H1 (cell line): ENCODE results near the gene SPRING1.

ENCODE experiments used
- PHF8 ChIP-seq: fragments of 200-600 bp; sonication (generic); conservative IDR thresholded peaks from 2 replicates; pipeline ENCODE4 v1.7.1; 2012; ENCODE audit warnings: low read depth, mild to moderate bottlenecking, inconsistent platforms, low read length, moderate library complexity
- POLR2AphosphoS5 ChIP-seq: IDR thresholded peaks from 2 replicates; pipeline ENCODE4 v1.6.1; 2011; ENCODE audit warnings: low read depth, low read length
- TF ChIP-seq, protein P1 (sequence below), 3 experiments: IDR thresholded peaks; 1 replicate in 2 of 3; 2 replicates in 1 of 3; pipeline versions ENCODE4 v1.5.1 to v1.6.1; 2011; ENCODE audit warnings: low read length in 3 of 3, mild to moderate bottlenecking in 3 of 3, inconsistent platforms in 2 of 3, low read depth in 1 of 3, moderate library complexity in 1 of 3; ENCODE audit not compliant: insufficient read depth in 1 of 3; ENCODE audit errors: control extremely low read depth in 1 of 3

DNA sequence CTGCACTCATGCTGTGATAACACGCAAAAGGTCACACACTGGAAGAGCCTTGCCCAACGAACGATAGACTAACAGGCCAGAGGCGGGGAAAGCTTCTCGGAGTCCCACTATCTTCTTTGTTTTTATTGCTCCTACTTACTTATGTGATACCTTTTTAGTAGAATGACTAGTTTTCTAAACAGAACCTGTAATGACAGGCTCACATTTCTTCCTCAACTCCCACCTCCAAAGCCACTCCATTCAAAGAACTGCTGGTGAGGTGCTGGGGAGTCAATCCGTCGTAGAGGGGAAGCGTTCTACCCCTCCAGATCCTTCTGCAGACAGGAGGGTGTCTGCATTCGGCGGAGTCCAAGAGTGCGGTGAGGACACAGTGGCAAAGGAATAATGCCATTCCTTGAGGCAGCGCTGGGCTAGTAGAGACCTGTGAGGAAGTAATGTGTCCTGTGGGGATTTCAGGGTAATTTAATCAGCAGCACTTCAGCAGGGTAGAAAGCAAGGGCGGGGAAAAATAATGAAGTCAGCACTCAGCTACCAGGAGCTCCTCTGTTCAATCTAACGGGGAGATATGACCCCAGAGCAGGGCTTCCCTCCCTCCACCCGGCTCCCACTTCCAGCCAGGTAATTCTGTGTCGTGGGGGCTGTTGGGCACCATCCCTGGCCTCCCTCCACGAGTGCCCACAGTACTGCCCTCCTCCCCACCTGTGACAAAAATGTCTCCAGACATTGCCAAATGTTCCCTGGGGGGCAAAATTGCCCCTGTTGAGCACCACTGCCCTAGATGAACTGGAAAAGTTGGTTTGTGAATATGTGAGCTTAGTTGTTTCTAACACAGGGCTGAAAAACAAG lies 25.2 kb downstream of the SPRING1 start:
- TF ChIP-seq, protein P1, sequence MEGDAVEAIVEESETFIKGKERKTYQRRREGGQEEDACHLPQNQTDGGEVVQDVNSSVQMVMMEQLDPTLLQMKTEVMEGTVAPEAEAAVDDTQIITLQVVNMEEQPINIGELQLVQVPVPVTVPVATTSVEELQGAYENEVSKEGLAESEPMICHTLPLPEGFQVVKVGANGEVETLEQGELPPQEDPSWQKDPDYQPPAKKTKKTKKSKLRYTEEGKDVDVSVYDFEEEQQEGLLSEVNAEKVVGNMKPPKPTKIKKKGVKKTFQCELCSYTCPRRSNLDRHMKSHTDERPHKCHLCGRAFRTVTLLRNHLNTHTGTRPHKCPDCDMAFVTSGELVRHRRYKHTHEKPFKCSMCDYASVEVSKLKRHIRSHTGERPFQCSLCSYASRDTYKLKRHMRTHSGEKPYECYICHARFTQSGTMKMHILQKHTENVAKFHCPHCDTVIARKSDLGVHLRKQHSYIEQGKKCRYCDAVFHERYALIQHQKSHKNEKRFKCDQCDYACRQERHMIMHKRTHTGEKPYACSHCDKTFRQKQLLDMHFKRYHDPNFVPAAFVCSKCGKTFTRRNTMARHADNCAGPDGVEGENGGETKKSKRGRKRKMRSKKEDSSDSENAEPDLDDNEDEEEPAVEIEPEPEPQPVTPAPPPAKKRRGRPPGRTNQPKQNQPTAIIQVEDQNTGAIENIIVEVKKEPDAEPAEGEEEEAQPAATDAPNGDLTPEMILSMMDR (IDR thresholded peaks at IDR 0.05; ENCODE audit: control extremely low read depth in 1 of 3, insufficient read depth in 1 of 3, low read depth in 1 of 3, low read length in 3 of 3), result no peak
- TF ChIP-seq POLR2AphosphoS5, result no peak
- no peak for TF ChIP-seq PHF8
